AG04450 (cell line): ENCODE measurements around the gene APLP2. TPM values are rescaled to one million over a fixed set of nuclear protein-coding genes. Genes with fewer than 3 reads are reported as not detected.
A peak's percentile ranks its signal among the peaks of the same experiment; 100 is the strongest.
"Not testable (repeated sequence)": the region's sequence is repeated elsewhere in the genome, so short reads cannot be mapped to it uniquely, and the experiment has no call there.

Source experiments
- CTCF ChIA-PET: fragments of 300-600, 350-600 bp; formaldehyde crosslinking; extraction: SDS; loops from one replicate; lab custom pipeline; 2022; ENCODE audit warnings: antibody characterized with exemption, inconsistent platforms; lab: Charles Lee
- POLR2A ChIA-PET: fragments of 350-600 bp; formaldehyde crosslinking; extraction: SDS; loops from one replicate; lab custom pipeline; 2021; ENCODE audit warnings: antibody characterized with exemption, inconsistent platforms; lab: Yijun Ruan, JAX
- DNase-seq: peaks from one replicate; pipeline ENCODE4 v3.0.0-alpha.2; 2011; ENCODE audit warnings: low read depth, low spot score
- H3K27ac ChIP-seq: one replicate; pipeline ENCODE4 v1.5.1; 2012; ENCODE audit warnings: low read depth, low read length, control low read depth
- H3K27me3 ChIP-seq: one replicate; pipeline ENCODE4 v1.6.0; 2012; ENCODE audit warnings: low read length; ENCODE audit not compliant: control insufficient read depth, insufficient read depth
- H3K4me3 ChIP-seq: 2 replicates; pipeline ENCODE4 v1.5.1; 2011; ENCODE audit warnings: mild to moderate bottlenecking, low read depth, low read length, control low read depth
- H3K9me3 ChIP-seq: 2 replicates; pipeline ENCODE4 v1.5.1; 2012; ENCODE audit warnings: low read length; ENCODE audit not compliant: control insufficient read depth, insufficient read depth
- polyA minus RNA-seq: library from RNA; depleted of rRNA, polyadenylated mRNA; stranded (reverse); fragments of >200 nt; gene quantifications from 2 replicates; pipeline ENCODE4 v1.2.3, GENCODE V29; 2011; rRNA and poly(A)+ RNA removed
- polyA plus RNA-seq: library from polyadenylated mRNA; depleted of rRNA; stranded (reverse); fragments of >200 nt; gene quantifications from 2 replicates; pipeline ENCODE4 v1.2.3, GENCODE V29; 2011; rRNA removed
- TF ChIP-seq, protein P1 (sequence below): IDR thresholded peaks from 2 replicates; pipeline ENCODE4 v1.5.1; 2011; ENCODE audit warnings: low read depth, low read length, control low read depth, inconsistent platforms

The APLP2 gene
- polyA plus RNA-seq (238 and 273 TPM in 2 replicates), polyA minus RNA-seq (76.6 and 85.3 TPM in 2 replicates)

DNA sequence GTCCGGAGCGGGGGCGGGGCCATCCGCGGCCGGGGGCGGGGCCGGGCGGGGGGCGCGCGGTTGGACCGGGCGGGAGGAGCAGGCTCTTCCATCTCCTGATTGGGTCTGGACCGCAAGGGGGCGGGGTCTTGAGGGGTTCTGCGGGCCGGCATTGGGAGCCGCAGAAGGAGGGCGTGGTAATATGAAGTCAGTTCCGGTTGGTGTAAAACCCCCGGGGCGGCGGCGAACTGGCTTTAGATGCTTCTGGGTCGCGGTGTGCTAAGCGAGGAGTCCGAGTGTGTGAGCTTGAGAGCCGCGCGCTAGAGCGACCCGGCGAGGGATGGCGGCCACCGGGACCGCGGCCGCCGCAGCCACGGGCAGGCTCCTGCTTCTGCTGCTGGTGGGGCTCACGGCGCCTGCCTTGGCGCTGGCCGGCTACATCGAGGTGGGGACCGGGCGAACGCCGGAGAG lies at the start of gene APLP2:
TSS of gene APLP2 (plus strand) at position 236 of the 450 bp plus-strand sequence. CDS start at position 320, 84 bp downstream.
- H3K4me3 ChIP-seq: peak within 1 kb of the TSS; percentile 78
- CTCF ChIA-PET: interaction anchor here (0.7 kb wide), 1 partner anchor 63 kb away, joined by 6 read pairs; no protein-coding TSS in a partner anchor
- TF ChIP-seq, protein P1, sequence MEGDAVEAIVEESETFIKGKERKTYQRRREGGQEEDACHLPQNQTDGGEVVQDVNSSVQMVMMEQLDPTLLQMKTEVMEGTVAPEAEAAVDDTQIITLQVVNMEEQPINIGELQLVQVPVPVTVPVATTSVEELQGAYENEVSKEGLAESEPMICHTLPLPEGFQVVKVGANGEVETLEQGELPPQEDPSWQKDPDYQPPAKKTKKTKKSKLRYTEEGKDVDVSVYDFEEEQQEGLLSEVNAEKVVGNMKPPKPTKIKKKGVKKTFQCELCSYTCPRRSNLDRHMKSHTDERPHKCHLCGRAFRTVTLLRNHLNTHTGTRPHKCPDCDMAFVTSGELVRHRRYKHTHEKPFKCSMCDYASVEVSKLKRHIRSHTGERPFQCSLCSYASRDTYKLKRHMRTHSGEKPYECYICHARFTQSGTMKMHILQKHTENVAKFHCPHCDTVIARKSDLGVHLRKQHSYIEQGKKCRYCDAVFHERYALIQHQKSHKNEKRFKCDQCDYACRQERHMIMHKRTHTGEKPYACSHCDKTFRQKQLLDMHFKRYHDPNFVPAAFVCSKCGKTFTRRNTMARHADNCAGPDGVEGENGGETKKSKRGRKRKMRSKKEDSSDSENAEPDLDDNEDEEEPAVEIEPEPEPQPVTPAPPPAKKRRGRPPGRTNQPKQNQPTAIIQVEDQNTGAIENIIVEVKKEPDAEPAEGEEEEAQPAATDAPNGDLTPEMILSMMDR: no peak
- POLR2A ChIA-PET: interaction anchor here (0.6 to 3.5 kb wide), 7 partner anchors 11 to 321 kb away, joined by 3 to 18 read pairs (median 3); partner anchors contain the start of gene PRDM10
- H3K9me3 ChIP-seq: no peaks in the 10 kb centered on the region; the same call in 1 of the 2 replicates
- H3K27me3 ChIP-seq: no peaks in the 10 kb centered on the region
- DNase-seq: peak; percentile 94
- peak within 1 kb of the TSS; percentile 59 for H3K27ac ChIP-seq

DNA sequence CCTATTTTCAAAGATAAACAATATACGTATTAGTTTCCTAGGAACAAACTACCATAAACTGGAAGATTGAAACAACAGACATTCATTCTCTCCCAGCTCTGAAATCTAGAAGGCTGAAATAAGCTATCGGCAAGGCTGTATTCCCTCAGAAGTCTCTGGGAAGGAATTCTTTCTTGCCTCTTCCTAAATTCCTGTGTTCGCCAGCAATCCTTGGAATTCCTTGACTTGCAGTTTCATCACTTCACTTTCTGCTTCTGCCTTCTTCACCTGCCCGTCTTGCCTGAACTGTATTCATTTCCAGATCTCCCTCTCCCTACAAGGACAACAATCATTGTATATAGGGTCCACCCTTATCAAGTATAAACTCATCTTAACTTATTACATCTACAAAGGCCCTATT lies 49.4 kb upstream of the APLP2 start:
- ChIA-PET POLR2A (interaction anchor here (0.6 kb wide), 1 partner anchor 78 kb away, joined by 3 read pairs; no protein-coding TSS in a partner anchor), CTCF (no interaction called here)
- Histone ChIP-seq H3K27me3 (no peaks in the 10 kb centered on the region), H3K4me3 (no peak overlapping the region), H3K27ac (no peak overlapping the region), H3K9me3 (peaks cover 11% of the 10 kb centered on the region)
- TF ChIP-seq, protein P1: no peak
- DNase-seq: no peak

DNA sequence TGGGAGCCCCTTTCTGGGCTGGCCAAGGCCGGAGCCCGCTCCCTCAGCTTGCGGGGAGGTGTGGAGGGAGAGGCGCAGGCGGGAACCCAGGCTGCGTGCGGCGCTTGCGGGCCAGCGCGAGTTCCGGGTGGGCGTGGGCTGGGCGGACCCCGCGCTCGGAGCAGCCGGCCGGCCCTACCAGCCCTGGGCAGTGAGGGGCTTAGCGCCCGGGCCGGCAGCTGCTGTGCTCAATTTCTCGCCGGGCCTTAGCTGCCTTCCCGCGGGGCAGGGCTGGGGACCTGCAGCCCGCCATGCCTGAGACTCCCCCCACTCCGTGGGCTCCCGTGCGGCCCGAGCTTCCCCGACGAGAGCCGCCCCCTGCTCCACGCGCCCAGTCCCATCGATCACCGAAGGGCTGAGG lies 48.1 kb upstream of the APLP2 start:
- H3K27ac ChIP-seq, CTCF ChIA-PET, DNase-seq, H3K4me3 ChIP-seq, H3K27me3 ChIP-seq: not testable (repeated sequence)
- POLR2A ChIA-PET: interaction anchor here (0.5 kb wide), 1 partner anchor 50 kb away, joined by 3 read pairs; no protein-coding TSS in a partner anchor
- peaks cover 11% of the 10 kb centered on the region for H3K9me3 ChIP-seq

DNA sequence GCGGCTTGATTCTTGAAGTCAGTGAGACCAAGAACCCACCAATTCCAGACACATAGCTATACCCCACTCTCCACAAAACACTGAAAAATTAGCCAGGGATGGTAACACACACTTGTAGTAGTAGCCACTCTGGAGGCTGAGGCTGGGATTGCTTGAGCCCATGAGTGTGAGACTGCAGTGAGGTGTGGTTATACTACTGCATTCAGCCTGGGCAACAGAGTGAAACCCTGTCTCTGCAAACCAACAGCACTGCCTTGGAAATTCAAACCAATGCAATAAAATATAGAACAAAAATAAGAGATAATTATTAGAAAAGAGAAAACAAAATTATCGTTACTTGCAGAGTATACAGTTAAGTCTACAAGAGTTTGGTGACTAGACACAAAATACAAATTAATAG lies 46.9 kb upstream of the APLP2 start:
- ChIA-PET POLR2A (no interaction called here), CTCF (no interaction called here)
- no peak overlapping the region for H3K4me3 ChIP-seq
- no peak for DNase-seq
- H3K27me3 ChIP-seq: no peaks in the 10 kb centered on the region
- TF ChIP-seq, protein P1: no peak
- peaks cover 11% of the 10 kb centered on the region for H3K9me3 ChIP-seq
- H3K27ac ChIP-seq: no peak overlapping the region

GRCh38 chr11:130023204-130023603 lies 46.5 kb upstream of the APLP2 start:
- POLR2A ChIA-PET: no interaction called here
- Histone ChIP-seq H3K27me3 (no peaks in the 10 kb centered on the region), H3K4me3 (no peak overlapping the region), H3K9me3 (peaks cover 11% of the 10 kb centered on the region), H3K27ac (no peak overlapping the region)
- TF ChIP-seq, protein P1: no peak
- CTCF ChIA-PET: no interaction called here
- no peak for DNase-seq
